NCI-H1105 treated with DMSO at 0.1 percent for 48 hours (cell line): Measurements from ENCODE around the gene RTP5.
"Not testable (repeated sequence)": the region's sequence is repeated elsewhere in the genome, so short reads cannot be mapped to it uniquely, and the experiment has no call there.

Experiments
- DNase-seq: peaks from one replicate; lab custom pipeline; 2025; lab: John Stamatoyannopoulos, UW

The RTP5 gene

GRCh38 chr2:241870611-241871537 lies 1.3 kb downstream of the RTP5 start:
- DNase-seq: peak; percentile 50

GRCh38 chr2:241871538-241872312 lies 2.2 kb downstream of the RTP5 start:
- DNase-seq: no peak

- no peak for DNase-seq
Measured at GRCh38 chr2:241872313-241872642, 2.7 kb downstream of the RTP5 start.

GRCh38 chr2:241873081-241873802 lies 3.7 kb downstream of the RTP5 start:
- no peak for DNase-seq

GRCh38 chr2:241873803-241874110 lies 4.2 kb downstream of the RTP5 start:
- DNase-seq: no peak

- no peak for DNase-seq
Measured at GRCh38 chr2:241874277-241874925, 4.9 kb downstream of the RTP5 start.

- not testable (repeated sequence) for DNase-seq
Measured at GRCh38 chr2:241875754-241876527, 6.4 kb downstream of the RTP5 start.

- no peak for DNase-seq
Measured at GRCh38 chr2:241876528-241877196, 7.1 kb downstream of the RTP5 start.

- no peak for DNase-seq
Measured at GRCh38 chr2:241877197-241877685, 7.7 kb downstream of the RTP5 start.

- peak; percentile 38 for DNase-seq
Measured at GRCh38 chr2:241877989-241878970, 8.8 kb downstream of the RTP5 start.

- no peak for DNase-seq
Measured at GRCh38 chr2:241879326-241879725, 9.8 kb downstream of the RTP5 start.

- no peak for DNase-seq
Measured at GRCh38 chr2:241880311-241881073, 11.0 kb downstream of the RTP5 start.

GRCh38 chr2:241882091-241882625 lies 12.6 kb downstream of the RTP5 start:
- no peak for DNase-seq

GRCh38 chr2:241884951-241885290 lies 15.4 kb downstream of the RTP5 start:
- DNase-seq: no peak

- peak; percentile 53 for DNase-seq
Measured at GRCh38 chr2:241885291-241885945, 15.9 kb downstream of the RTP5 start.

GRCh38 chr2:241885946-241886643 lies 16.6 kb downstream of the RTP5 start:
- no peak for DNase-seq

- no peak for DNase-seq
Measured at GRCh38 chr2:241886840-241887447, 17.4 kb downstream of the RTP5 start.
